Kidney (tissue), 14 donors: Measurements from ENCODE around the gene PPP1R10. TPM values are rescaled to one million over a fixed set of nuclear protein-coding genes. Genes with fewer than 3 reads are reported as not detected.

Experiments
- DNase-seq, 5 donors: peaks; one replicate each; pipeline ENCODE4 v3.0.0-alpha.2; 2013 to 2020
- FAIRE-seq: peaks from 2 replicates; lab custom pipeline; 2012; peaks lifted over from hg19 to GRCh38; lab: Jason Lieb, UNC
- H3K27ac ChIP-seq, 2 donors: one replicate each; pipeline ENCODE4 v1.7.0; 2013; ENCODE audit warnings: low read depth in 2 of 2, low read length in 2 of 2, inconsistent platforms in 1 of 2
- H3K27me3 ChIP-seq: one replicate; pipeline ENCODE4 v1.7.1; 2013; ENCODE audit warnings: low read length, inconsistent platforms; ENCODE audit not compliant: control insufficient read depth, insufficient read depth
- H3K36me3 ChIP-seq, 3 donors: one replicate each; pipeline versions ENCODE4 v1.7.0 to v1.7.1; 2013; ENCODE audit warnings: low read length in 3 of 3, control low read depth in 1 of 3, inconsistent platforms in 1 of 3; ENCODE audit not compliant: insufficient read depth in 3 of 3, control insufficient read depth in 2 of 3
- H3K4me1 ChIP-seq, 3 donors: one replicate each; pipeline versions ENCODE4 v1.7.0 to v1.7.1; 2013; ENCODE audit warnings: low read length in 3 of 3, inconsistent platforms in 1 of 3, low read depth in 1 of 3; ENCODE audit not compliant: control insufficient read depth in 2 of 3, insufficient read depth in 2 of 3
- H3K4me3 ChIP-seq, 3 donors: one replicate each; pipeline versions ENCODE4 v1.7.0 to v1.8.1; 2013; ENCODE audit warnings: low read length in 3 of 3, control low read depth in 1 of 3, inconsistent platforms in 1 of 3
- H3K9ac ChIP-seq, 3 donors: one replicate each; pipeline versions ENCODE4 v1.7.0 to v1.7.1; 2013; ENCODE audit warnings: low read length in 3 of 3, control low read depth in 1 of 3, inconsistent platforms in 1 of 3
- H3K9me3 ChIP-seq, 3 donors: one replicate each; pipeline versions ENCODE4 v1.7.0 to v1.7.1; 2013; ENCODE audit warnings: low read length in 3 of 3, control low read depth in 1 of 3, inconsistent platforms in 1 of 3; ENCODE audit not compliant: control insufficient read depth in 2 of 3, insufficient read depth in 1 of 3
- intact Hi-C: fragments of 100-400 bp; cut with DNase I; formaldehyde crosslinking; loops from one replicate; pipeline ENCODE4 v1.11.1; 2022
- polyA plus RNA-seq: library from polyadenylated mRNA; stranded (reverse); fragments of 350-450 nt; fragmentation: Illumina TruSeq; extraction: RNeasy Lipid Tissue Mini Kit (QIAGEN cat#74804); gene quantifications from one replicate; pipeline ENCODE4 v1.2.3, GENCODE V29; 2014; ENCODE audit warnings: low read depth, low replicate concordance; ENCODE audit not compliant: insufficient read depth
- total RNA-seq: library from RNA; stranded (reverse); fragmentation: NEBNext Ultra II Directional; extraction: Animal tissue kit (Norgen Biotek cat#: 25700); gene quantifications from one replicate; pipeline ENCODE4 v1.2.1, GENCODE V29; 2021
- TF ChIP-seq, protein P1 (sequence below): IDR thresholded peaks from 3 replicates; pipeline ENCODE4 v1.5.1; 2012; ENCODE audit warnings: mild to moderate bottlenecking, moderate library complexity, borderline replicate concordance; ENCODE audit not compliant: insufficient read depth; ENCODE audit errors: extremely low read depth
- donor health status: control.
- donor health status: control.
- donor health status: control.
- donor health status: control.
- donor health status: control.
- donor health status: DM: yes; HTN: yes; CAD: no.
- donor health status: Normal renal cell carcinoma (clear cell type).

PPP1R10 gene
- total and polyA plus RNA-seq, 2 donors from 2014 or later, result 19.7 to 65.0 TPM

DNA sequence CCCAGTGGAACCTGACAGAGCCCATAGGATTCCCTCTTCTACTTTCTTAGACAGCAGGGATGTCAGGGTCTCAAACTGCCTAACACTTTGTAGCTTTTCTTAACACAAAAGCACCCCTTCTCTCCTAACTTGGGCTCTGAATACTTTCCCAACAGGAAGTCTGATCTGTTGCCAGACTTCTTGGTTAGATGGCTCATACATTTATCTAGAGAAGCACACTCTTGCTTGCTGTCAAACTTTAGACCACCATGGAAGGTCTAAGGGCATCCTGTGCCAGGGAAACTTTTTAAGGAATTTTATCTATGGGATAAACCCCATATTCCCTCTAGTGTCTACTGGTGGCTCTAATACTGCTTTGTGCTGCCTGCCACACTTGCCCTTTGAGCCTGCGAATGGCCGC is 26.6 kb upstream of the PPP1R10 start:
- intact Hi-C loops, result no loop called here
- Histone ChIP-seq H3K4me1 (peaks cover 0 to 10% (median 0%) of the 10 kb centered on the region in 3 donors), H3K9ac (no peak overlapping the region)

DNA sequence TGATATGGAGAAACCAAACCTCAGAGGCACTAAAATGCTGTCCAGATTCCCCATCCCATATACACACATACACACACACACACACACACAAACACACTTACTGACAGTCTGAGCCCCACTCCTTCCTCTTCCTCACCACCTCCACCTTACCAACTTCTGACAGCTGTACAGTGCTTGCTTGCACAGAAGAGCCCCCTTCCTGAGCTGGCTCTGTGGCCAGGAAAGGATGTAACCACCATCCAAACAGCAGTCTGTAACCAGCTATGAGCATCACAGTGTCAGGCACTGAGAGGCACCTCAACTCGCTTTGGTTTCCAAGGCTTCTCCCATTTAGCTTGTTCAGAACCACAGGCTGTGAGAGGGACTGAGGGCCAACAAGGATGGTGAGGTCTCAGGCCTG is 24.0 kb upstream of the PPP1R10 start:
- no peaks in the 10 kb centered on the region for H3K9me3 ChIP-seq
- FAIRE-seq (no peak), DNase-seq (no peak)
- intact Hi-C loops, result no loop called here
- no peaks in the 10 kb centered on the region for H3K27me3 ChIP-seq
- peaks cover 5 to 8% (median 6%) of the 10 kb centered on the region in 3 donors for H3K36me3 ChIP-seq
- H3K4me3 ChIP-seq, result no peak overlapping the region
- no peak overlapping the region for H3K27ac ChIP-seq
- no peak overlapping the region for H3K9ac ChIP-seq
- peaks cover 0 to 1% (median 0%) of the 10 kb centered on the region in 3 donors for H3K4me1 ChIP-seq
- TF ChIP-seq, protein P1, sequence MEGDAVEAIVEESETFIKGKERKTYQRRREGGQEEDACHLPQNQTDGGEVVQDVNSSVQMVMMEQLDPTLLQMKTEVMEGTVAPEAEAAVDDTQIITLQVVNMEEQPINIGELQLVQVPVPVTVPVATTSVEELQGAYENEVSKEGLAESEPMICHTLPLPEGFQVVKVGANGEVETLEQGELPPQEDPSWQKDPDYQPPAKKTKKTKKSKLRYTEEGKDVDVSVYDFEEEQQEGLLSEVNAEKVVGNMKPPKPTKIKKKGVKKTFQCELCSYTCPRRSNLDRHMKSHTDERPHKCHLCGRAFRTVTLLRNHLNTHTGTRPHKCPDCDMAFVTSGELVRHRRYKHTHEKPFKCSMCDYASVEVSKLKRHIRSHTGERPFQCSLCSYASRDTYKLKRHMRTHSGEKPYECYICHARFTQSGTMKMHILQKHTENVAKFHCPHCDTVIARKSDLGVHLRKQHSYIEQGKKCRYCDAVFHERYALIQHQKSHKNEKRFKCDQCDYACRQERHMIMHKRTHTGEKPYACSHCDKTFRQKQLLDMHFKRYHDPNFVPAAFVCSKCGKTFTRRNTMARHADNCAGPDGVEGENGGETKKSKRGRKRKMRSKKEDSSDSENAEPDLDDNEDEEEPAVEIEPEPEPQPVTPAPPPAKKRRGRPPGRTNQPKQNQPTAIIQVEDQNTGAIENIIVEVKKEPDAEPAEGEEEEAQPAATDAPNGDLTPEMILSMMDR, result no peak

More for the DNA sequence above, 26.6 kb upstream of the PPP1R10 start:
- Histone ChIP-seq H3K27ac (no peak overlapping the region), H3K27me3 (no peaks in the 10 kb centered on the region), H3K4me3 (no peak overlapping the region), H3K36me3 (peaks cover 5 to 8% (median 6%) of the 10 kb centered on the region in 3 donors), H3K9me3 (no peaks in the 10 kb centered on the region)
- FAIRE-seq, result no peak
- no peak for DNase-seq
- TF ChIP-seq, protein P1, result no peak

DNA sequence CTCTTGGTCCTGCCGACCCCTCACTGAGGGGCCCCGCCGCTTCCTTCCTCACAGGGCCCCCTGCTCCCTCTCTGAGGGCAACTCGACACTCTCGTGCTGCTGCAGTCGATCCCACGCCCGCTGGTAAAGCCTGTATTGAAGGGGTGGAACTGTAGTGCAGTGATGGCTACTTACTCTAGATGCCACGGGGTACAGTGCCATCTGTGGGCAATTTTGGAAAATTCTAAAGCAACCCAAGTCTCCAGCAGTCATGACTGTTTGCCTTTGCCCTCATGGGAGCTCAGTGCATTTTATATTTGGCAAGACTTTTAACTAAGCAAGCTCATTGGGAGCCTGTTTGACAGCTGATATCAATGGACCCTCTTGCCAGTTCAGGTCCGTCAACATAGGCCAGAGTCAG is 23.4 kb upstream of the PPP1R10 start:
- DNase-seq (no peak), FAIRE-seq (no peak)
- H3K9me3 ChIP-seq, result no peaks in the 10 kb centered on the region
- no peaks in the 10 kb centered on the region for H3K27me3 ChIP-seq
- no peak overlapping the region for H3K27ac ChIP-seq
- no peaks in the 10 kb centered on the region for H3K4me1 ChIP-seq
- TF ChIP-seq, protein P1, result no peak
- intact Hi-C loops, result no loop called here
- peaks cover 5 to 8% (median 6%) of the 10 kb centered on the region in 3 donors for H3K36me3 ChIP-seq
- no peak overlapping the region for H3K9ac ChIP-seq
- no peak overlapping the region for H3K4me3 ChIP-seq

DNA sequence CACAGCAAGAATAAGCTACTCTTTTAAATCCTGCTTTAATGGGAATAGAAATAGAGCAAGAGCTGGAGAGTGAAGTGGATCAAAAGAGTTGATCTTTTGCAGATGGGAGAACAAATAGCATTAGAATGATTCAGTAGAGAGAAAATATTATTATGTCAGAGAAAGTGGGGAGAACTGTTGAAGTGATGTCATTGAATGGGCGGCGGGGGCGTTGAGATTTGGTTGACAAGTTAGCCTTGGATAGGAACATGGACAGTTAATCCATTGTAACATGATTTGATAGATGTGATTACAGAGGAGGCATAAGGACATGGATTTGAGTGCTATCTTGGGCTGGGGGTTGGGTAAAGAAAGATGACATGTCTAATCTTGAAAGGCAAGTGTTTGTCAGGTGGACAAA is 18.8 kb upstream of the PPP1R10 start:
- intact Hi-C loops, result no loop called here
- no peak for DNase-seq
- no peaks in the 10 kb centered on the region for H3K4me1 ChIP-seq
- H3K4me3 ChIP-seq, result no peak overlapping the region
- no peak for FAIRE-seq
- no peak overlapping the region for H3K27ac ChIP-seq
- no peaks in the 10 kb centered on the region for H3K27me3 ChIP-seq
- H3K36me3 ChIP-seq, result peaks cover 3 to 12% (median 5%) of the 10 kb centered on the region in 3 donors
- H3K9ac ChIP-seq, result no peak overlapping the region
- H3K9me3 ChIP-seq, result no peaks in the 10 kb centered on the region
- TF ChIP-seq, protein P1, result no peak
